GM12873 (cell line): ENCODE results near the gene LGALSL.

Experiments used
- TF ChIP-seq, protein P1 (sequence below): IDR thresholded peaks from 2 replicates; pipeline ENCODE4 v1.5.1; 2012; ENCODE audit warnings: low read depth, mild to moderate bottlenecking, moderate library complexity, low read length, control low read depth; ENCODE audit not compliant: insufficient read depth; ENCODE audit errors: missing control alignments

LGALSL gene

GRCh38 chr2:64489081-64489751 is 35.3 kb downstream of the LGALSL start:
- TF ChIP-seq, protein P1, sequence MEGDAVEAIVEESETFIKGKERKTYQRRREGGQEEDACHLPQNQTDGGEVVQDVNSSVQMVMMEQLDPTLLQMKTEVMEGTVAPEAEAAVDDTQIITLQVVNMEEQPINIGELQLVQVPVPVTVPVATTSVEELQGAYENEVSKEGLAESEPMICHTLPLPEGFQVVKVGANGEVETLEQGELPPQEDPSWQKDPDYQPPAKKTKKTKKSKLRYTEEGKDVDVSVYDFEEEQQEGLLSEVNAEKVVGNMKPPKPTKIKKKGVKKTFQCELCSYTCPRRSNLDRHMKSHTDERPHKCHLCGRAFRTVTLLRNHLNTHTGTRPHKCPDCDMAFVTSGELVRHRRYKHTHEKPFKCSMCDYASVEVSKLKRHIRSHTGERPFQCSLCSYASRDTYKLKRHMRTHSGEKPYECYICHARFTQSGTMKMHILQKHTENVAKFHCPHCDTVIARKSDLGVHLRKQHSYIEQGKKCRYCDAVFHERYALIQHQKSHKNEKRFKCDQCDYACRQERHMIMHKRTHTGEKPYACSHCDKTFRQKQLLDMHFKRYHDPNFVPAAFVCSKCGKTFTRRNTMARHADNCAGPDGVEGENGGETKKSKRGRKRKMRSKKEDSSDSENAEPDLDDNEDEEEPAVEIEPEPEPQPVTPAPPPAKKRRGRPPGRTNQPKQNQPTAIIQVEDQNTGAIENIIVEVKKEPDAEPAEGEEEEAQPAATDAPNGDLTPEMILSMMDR, result no peak

DNA sequence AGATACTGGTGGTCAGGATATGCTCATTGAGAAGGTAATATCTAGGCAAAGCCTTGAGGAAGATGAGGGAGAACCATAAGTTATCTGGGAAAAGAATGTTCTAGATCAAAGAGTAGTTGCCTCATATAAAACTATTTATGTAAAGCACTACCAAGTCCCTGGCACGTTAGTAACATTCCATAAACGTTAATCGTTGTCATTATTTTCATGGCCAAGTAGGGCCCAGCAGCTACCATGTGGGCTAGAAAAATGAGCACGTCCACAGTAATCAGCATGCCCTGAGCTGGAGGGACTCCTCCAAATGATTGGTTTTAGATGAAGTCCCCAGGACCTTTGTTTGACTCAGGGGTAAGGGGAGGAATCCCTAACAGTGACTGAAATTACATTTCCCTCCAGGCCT is 37.5 kb downstream of the LGALSL start:
- TF ChIP-seq, protein P1, result no peak

DNA sequence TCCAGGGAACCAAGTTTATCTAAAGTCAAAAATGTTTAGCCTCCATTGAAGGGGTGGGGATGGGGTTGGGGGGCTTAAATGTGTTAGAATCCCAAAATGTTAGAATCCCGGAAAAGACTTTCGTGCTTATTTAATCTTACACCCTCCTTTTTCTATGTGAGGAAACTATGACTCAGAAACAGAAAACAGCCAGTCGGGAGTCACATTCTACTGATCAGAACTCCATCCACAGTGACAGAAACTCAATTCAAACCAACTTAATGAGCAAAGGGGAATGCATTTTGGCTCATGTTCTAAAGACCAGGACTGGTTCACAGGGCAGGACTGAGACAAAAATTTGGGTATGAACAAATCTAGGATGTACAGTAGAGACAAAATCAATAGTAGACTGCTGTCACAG is 38.3 kb downstream of the LGALSL start:
- TF ChIP-seq, protein P1, result no peak

GRCh38 chr2:64492821-64493220 is 38.9 kb downstream of the LGALSL start:
- TF ChIP-seq, protein P1, result no peak

DNA sequence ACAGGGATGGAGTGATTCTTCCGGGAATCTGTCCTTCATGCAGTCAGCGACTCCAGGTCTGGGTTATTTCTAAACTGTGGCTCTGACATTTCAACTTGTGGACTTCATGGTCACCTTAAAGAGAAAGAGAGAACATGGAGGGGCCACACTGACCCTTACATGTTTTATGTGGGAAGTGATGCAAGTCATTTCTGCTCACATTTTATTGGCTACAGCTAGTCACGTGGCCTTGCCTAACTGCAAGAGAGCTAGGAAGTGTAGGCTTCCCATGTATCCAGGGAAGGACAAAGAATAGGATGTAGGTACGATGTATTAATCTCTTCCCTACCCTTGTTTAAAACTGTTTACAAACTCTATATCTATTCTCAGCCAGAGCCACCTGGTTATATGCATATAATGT is 39.8 kb downstream of the LGALSL start:
- TF ChIP-seq, protein P1, result no peak

GRCh38 chr2:64498438-64498837 is 44.5 kb downstream of the LGALSL start:
- TF ChIP-seq, protein P1, result no peak

DNA sequence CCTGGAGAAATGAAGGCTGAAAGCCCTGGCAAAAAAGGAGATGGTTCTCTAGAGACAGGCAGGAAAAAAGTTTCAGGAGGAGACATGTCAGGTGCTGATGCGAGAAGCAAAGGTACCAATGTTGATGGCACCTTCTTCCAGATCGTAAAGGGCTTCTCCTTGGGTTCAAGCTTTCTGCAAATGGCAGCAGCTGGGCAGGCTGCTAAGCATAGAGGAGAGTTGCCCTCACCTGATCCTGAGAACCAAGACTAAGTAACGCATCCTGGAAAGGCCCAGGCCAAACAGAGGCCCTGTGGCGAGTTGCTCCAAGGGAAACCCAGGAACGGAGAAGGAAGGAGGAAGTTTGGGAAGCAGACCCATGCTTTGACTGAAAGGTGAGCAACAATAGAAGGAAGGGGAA is 46.6 kb downstream of the LGALSL start:
- TF ChIP-seq, protein P1, result no peak
